Choroid plexus epithelial cell (primary cell): ENCODE results near the gene IL22.

ENCODE experiments used
- DNase-seq: peaks from one replicate; pipeline ENCODE4 v3.0.0-alpha.2; 2010; ENCODE audit warnings: low read depth
- H3K4me3 ChIP-seq: 2 replicates; pipeline ENCODE4 v1.5.1; 2011; ENCODE audit warnings: low read depth, mild to moderate bottlenecking, control low read depth, low read length, moderate library complexity
- TF ChIP-seq, protein P1 (sequence below): conservative IDR thresholded peaks from 2 replicates; pipeline ENCODE4 v1.5.1; 2011; ENCODE audit warnings: low read depth, mild to moderate bottlenecking, control low read depth, inconsistent platforms, low read length, moderate library complexity

IL22 gene

DNA sequence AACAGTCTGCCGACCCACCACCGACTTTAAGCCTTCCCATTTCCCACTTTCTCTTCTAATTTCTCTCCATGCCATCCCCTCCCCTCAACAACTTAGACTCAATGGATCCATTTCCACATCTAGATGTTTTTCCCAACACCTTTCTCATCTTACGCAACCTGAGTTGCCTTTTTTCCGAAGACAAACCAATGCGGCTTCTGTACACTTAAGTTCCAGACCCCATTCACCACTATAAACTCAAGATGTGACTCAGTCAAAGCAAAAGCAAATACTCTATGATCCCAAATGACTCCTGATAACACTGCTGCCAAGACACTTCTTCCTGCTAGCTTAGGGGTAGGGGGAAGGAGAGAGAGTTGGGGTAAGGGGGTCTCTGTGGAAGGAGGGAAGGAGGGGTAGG, 1.3 kb downstream of the IL22 start:
- H3K4me3 ChIP-seq: no peak overlapping the region
- TF ChIP-seq, protein P1, sequence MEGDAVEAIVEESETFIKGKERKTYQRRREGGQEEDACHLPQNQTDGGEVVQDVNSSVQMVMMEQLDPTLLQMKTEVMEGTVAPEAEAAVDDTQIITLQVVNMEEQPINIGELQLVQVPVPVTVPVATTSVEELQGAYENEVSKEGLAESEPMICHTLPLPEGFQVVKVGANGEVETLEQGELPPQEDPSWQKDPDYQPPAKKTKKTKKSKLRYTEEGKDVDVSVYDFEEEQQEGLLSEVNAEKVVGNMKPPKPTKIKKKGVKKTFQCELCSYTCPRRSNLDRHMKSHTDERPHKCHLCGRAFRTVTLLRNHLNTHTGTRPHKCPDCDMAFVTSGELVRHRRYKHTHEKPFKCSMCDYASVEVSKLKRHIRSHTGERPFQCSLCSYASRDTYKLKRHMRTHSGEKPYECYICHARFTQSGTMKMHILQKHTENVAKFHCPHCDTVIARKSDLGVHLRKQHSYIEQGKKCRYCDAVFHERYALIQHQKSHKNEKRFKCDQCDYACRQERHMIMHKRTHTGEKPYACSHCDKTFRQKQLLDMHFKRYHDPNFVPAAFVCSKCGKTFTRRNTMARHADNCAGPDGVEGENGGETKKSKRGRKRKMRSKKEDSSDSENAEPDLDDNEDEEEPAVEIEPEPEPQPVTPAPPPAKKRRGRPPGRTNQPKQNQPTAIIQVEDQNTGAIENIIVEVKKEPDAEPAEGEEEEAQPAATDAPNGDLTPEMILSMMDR: no peak

DNA sequence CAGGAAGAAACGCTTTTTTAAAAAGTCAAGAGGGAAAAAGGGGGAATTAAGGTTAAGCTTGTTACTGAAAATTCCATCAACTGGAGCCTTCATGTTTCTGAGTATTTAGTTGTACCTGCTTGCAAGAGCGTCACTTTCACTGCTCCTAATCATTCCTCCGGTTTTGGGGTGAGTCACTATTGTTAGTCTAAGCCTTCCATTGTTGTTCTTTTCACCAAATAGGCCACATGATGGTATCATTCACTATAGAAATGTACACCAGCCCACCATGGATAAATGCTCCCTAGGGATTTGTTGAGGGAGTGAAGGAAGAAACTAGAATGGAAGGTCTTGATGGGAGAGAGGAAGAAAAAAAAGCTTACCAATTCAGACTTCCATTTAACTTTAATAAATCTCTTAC, 3.0 kb downstream of the IL22 start:
- TF ChIP-seq, protein P1: no peak
- DNase-seq: no peak
- H3K4me3 ChIP-seq: no peak overlapping the region

More for the DNA sequence above, 1.3 kb downstream of the IL22 start:
- DNase-seq: no peak

DNA sequence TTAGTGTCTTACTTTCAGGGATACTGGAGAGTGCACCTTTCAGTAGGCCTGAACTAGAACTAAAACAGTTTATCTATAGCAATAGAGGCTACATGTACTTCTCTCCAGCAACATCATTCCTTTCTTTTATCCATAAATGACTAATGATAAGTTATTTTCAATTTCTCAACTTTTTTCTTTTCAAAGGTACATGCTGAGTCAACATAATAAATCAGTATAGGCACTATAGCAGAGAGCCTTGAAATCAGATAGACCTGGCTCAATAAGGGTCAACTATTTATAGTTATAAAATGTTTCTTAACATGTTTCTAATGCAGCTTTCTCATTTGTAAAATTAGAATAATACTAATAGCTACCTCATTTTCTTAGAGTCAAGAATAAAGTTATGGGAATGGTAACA, 5.6 kb downstream of the IL22 start:
- no peak for DNase-seq
- no peak overlapping the region for H3K4me3 ChIP-seq
- TF ChIP-seq, protein P1: no peak

DNA sequence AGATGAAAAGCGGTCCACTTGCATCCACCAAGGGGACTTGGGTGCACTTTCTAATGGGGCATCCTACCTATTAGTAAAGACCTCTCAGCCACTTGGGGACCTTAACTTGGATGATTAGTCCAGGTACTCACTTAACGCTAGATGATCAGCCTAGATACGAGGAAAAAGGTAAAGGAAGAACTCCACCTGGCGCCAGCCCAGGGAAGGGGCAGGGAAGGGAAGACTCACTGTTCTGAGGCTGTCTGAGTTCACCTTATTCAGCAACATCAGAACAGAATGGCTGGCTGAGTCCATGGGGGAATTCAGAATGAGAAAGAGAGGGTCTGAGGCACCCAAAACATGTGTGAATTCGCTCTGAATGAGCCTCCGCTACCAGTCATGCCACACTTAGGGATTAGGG, 7.1 kb downstream of the IL22 start:
- no peak for DNase-seq
- no peak overlapping the region for H3K4me3 ChIP-seq
- TF ChIP-seq, protein P1: no peak

DNA sequence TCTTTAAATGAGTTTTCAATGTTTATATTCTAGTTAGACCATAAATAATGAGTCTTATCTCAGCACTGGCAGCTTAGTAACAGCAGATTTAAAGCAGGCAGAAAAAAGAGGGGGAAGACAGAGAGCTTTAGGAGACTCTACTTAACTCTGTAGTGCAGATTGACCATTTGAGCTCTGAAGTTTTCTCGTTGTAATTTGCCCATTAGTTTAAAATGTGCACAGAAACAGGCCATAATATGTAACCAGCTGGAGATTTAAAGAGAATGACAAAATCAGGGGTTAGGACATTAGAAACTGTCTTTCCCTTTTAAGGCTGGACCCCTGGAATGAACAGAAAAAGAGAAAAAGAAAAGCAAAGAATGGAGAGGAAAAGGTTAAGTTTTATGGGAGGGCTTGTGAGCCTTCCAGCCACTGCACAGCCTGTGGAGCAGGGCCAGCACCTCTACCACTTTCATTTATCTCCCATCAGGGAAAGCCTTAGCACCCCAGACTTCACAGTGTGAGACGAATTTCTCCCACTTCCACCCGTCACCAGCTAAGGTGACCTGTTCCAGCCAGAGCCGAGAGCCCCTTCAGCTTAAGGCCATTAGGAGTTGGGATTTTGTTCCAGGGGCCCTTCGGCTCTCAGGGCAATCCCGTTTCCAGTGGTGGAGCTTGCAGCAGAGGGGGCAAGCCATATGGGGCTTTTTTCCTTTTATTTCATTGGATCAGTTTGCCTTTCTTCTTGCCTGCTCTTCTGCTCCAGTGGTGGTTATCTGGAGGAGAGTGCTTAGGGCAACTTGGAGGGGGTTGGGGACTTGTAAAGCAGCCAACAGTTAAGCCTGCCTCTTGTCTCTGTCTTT, 8.0 kb downstream of the IL22 start:
- H3K4me3 ChIP-seq: peak overlapping the region; percentile 53
- DNase-seq: peak; percentile 76
- TF ChIP-seq, protein P1: no peak

DNA sequence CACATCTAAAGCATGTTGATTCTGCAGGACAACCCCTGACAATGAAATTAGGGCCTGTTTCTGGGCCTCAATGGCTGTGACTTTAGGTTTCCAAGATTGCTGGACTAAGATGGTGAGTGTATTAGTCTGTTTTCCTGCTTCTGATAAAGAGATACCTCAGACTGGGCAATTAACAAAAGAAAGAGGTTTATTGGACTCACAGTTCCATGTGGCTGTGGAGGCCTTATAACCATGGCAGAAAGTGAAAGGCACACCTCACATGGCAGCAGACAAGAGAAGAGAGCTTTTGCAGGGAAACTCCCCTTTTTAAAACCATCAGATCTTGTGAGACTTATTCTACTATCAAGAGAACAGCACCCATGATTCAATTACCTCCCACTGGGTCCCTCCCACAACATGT, 10.6 kb downstream of the IL22 start:
- no peak for DNase-seq
- TF ChIP-seq, protein P1: no peak
- H3K4me3 ChIP-seq: no peak overlapping the region

DNA sequence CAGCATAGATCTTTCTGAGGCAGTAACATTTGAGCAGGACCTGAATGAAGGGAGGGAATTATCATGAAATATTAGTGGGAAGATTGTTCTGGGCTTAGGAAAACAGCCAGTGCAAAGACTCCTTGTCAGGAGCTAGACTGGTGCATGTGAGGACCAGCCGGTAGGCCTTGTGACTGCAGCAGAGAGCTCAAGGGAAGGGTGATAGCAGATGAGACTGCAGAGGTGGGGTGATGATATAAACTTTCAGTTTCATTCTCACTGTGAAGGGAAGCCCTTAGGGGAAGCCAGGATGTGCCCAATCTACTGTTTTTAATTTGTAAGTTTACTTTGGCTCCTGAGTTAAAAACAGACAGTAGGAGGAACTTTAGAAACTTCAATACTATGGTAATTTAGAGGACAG, 12.4 kb downstream of the IL22 start:
- TF ChIP-seq, protein P1: no peak
- peak; percentile 87 for DNase-seq
- no peak overlapping the region for H3K4me3 ChIP-seq
